ENCODE measurements around the gene ZNF75A. TPM values are rescaled to one million over a fixed set of nuclear protein-coding genes. Genes with fewer than 3 reads are reported as not detected.

The ZNF75A gene
- total and polyA plus RNA-seq, 9 of the 15 experiments (the other 6 are each of a cell fraction or from before 2014, with no cell fraction given): 7.2 to 24.5 (median 17.1) TPM

GRCh38 chr16:3282730-3283542, 22.4 kb upstream of the ZNF75A start, which contains the start of gene ZNF263 (continued):
- no peak for TF ChIP-seq BCL6 (CRISPR knock-in tag; IDR thresholded peaks at IDR 0.05)
- TF ChIP-seq PCBP2 (IDR thresholded peaks at IDR 0.05; ENCODE audit: low read depth, low read length, poor library complexity, severe bottlenecking): no peak
- TF ChIP-seq SRF (CRISPR knock-in tag; IDR thresholded peaks at IDR 0.05): peak in 1 of 2 experiments; percentile 61; a peak in 1 of 4 replicates
- TF ChIP-seq FOXP1 (CRISPR knock-in tag; IDR thresholded peaks at IDR 0.05): no peak
- no peak for TF ChIP-seq BACH1 (tag; IDR thresholded peaks at IDR 0.05)
- TF ChIP-seq CUX1 (CRISPR knock-in tag; IDR thresholded peaks at IDR 0.05): peak; percentile 69; the same call in 1 of the 2 replicates
- TF ChIP-seq SRSF1 (IDR thresholded peaks at IDR 0.05; ENCODE audit: low read depth, low read length): no peak
- no peak for TF ChIP-seq ZBTB5 (IDR thresholded peaks at IDR 0.05)
- no peak; the same call in 1 of the 2 replicates for TF ChIP-seq SMAD3 (CRISPR knock-in tag; conservative IDR thresholded peaks at IDR 0.05)
- 0 out of 2 replicates have a peak, but pooled peaks have one; percentile 51 for TF ChIP-seq ZNF197 (CRISPR knock-in tag; IDR thresholded peaks at IDR 0.05; ENCODE audit: low read depth)
- TF ChIP-seq FOXO4 (CRISPR knock-in tag; IDR thresholded peaks at IDR 0.05): no peak
- no peak for TF ChIP-seq RAD21 (CRISPR knock-in tag; conservative IDR thresholded peaks at IDR 0.05 in 1 of 2, IDR thresholded peaks at IDR 0.05 in 1 of 2)
- no peak for TF ChIP-seq CEBPZ (IDR thresholded peaks at IDR 0.05; ENCODE audit: borderline replicate concordance, low read depth, low read length)
- TF ChIP-seq RFX1 (IDR thresholded peaks at IDR 0.05): no peak
